Suppressor macrophage treated with lipopolysaccharide for 1 hour (primary cell): Measurements from ENCODE around the gene KRTAP9-3.
"Not testable (repeated sequence)": the region's sequence is repeated elsewhere in the genome, so short reads cannot be mapped to it uniquely, and the experiment has no call there.

Source experiments
- DNase-seq, 3 donors: peaks; one replicate each; pipeline ENCODE4 v3.0.0-alpha.2; 2020 to 2022

KRTAP9-3 gene

GRCh38 chr17:41232399-41233105 is at the start of gene KRTAP9-3:
TSS of gene KRTAP9-3 (plus strand) at chr17:41232449. CDS start at chr17:41232502, 53 bp downstream.
- not testable (repeated sequence) for DNase-seq

GRCh38 chr17:41184480-41184961 is 47.7 kb upstream of the KRTAP9-3 start, which contains the start of gene KRTAP4-1:
TSS of gene KRTAP4-1 (minus strand) at chr17:41184911. CDS start at chr17:41184854, 57 bp downstream.
- DNase-seq = no peak

- DNase-seq = peak in 1 of 3 donors; percentile 21
These were observed 47.2 kb upstream of the KRTAP9-3 start for GRCh38 chr17:41185001-41185400.

- DNase-seq = no peak
These were observed 45.4 kb upstream of the KRTAP9-3 start for GRCh38 chr17:41186872-41187271.

GRCh38 chr17:41189837-41190318 is 42.4 kb upstream of the KRTAP9-3 start, which contains the start of gene KRTAP9-1:
TSS of gene KRTAP9-1 (plus strand) at chr17:41189887. CDS start at chr17:41189887, 0 bp downstream.
- DNase-seq = not testable (repeated sequence)

- no peak for DNase-seq
These were observed 41.9 kb upstream of the KRTAP9-3 start for GRCh38 chr17:41190328-41190727.

- no peak for DNase-seq
These were observed 36.2 kb upstream of the KRTAP9-3 start for GRCh38 chr17:41196068-41196467.

- DNase-seq = no peak
These were observed 32.7 kb upstream of the KRTAP9-3 start for GRCh38 chr17:41199421-41200078.

- DNase-seq = peak; percentile 31 to 52 (median 49)
These were observed 20.3 kb upstream of the KRTAP9-3 start for GRCh38 chr17:41211845-41212466.

- no peak for DNase-seq
These were observed 19.6 kb upstream of the KRTAP9-3 start for GRCh38 chr17:41212524-41213169.

- no peak for DNase-seq
These were observed 16.6 kb upstream of the KRTAP9-3 start for GRCh38 chr17:41215681-41216080.

- DNase-seq = no peak
These were observed 8.4 kb upstream of the KRTAP9-3 start for GRCh38 chr17:41223821-41224220.

GRCh38 chr17:41226051-41226450 is 6.2 kb upstream of the KRTAP9-3 start:
- no peak for DNase-seq

GRCh38 chr17:41226598-41227095 is 5.6 kb upstream of the KRTAP9-3 start, which contains the start of gene KRTAP9-2:
TSS of gene KRTAP9-2 (plus strand) at chr17:41226648. CDS start at chr17:41226655, 7 bp downstream.
- not testable (repeated sequence) for DNase-seq

GRCh38 chr17:41230094-41230493 is 2.2 kb upstream of the KRTAP9-3 start:
- no peak for DNase-seq

GRCh38 chr17:41231731-41232130 is 518 bp upstream of the KRTAP9-3 start:
- no peak for DNase-seq

GRCh38 chr17:41237116-41237515 is 4.9 kb downstream of the KRTAP9-3 start:
- DNase-seq = not testable (repeated sequence)

- not testable (repeated sequence) for DNase-seq
These were observed 5.7 kb downstream of the KRTAP9-3 start, which contains the start of gene KRTAP9-8 for GRCh38 chr17:41237949-41238437. TSS of gene KRTAP9-8 (plus strand) at chr17:41237999. CDS start at chr17:41238052, 53 bp downstream.

GRCh38 chr17:41246995-41247787 is 14.9 kb downstream of the KRTAP9-3 start:
- DNase-seq = not testable (repeated sequence)

GRCh38 chr17:41249637-41250240 is 17.5 kb downstream of the KRTAP9-3 start, which contains the start of gene KRTAP9-4:
TSS of gene KRTAP9-4 (plus strand) at chr17:41249687. CDS start at chr17:41249721, 34 bp downstream.
- not testable (repeated sequence) for DNase-seq
